ENCODE measurements around the gene TBCD. TPM values are rescaled to one million over a fixed set of nuclear protein-coding genes. Genes with fewer than 3 reads are reported as not detected.
A peak's percentile ranks its signal among the peaks of the same experiment; 100 is the strongest.

The TBCD gene
- 40.4 TPM for total RNA-seq

DNA sequence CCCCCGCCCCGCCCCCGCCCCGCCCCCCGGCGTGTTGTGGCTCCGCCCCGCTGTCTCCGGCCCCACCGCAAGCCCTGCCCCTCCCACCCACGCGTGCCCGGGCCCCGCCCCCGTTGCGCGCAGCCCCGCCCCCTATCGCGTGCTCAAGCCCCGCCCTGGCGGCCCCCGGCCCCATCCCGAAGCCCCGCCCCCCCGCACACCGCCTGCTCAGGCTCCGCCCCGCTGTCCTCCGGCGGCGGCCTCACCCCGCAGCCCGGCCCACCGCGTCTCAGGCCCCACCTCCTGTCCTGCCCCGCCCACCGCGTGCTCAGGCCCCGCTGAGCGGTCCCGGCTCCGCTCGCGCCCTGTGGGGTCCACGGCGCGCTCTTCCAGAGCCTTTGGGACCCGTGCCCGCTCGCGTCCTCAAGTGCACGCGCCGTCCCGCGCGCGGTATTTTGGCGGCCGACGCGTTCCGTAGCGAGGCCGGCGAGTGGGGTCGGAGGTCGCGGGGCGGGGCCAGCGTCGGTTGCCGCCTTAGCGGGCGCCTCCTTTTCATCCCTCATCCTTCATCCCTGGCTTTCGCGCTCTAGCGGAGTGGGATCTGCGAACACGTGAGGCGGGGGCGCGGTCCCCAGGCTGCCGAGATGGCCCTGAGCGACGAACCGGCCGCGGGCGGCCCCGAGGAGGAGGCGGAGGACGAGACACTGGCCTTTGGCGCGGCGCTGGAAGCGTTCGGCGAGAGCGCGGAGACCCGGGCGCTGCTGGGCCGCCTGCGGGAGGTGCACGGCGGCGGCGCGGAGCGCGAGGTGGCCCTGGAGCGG, at the start of gene TBCD:
Gene TBCD (plus strand): TSS at position 495 of the 800 bp plus-strand sequence. CDS start 129 bp downstream, at position 624.
- DNase-seq = peak; percentile 95

DNA sequence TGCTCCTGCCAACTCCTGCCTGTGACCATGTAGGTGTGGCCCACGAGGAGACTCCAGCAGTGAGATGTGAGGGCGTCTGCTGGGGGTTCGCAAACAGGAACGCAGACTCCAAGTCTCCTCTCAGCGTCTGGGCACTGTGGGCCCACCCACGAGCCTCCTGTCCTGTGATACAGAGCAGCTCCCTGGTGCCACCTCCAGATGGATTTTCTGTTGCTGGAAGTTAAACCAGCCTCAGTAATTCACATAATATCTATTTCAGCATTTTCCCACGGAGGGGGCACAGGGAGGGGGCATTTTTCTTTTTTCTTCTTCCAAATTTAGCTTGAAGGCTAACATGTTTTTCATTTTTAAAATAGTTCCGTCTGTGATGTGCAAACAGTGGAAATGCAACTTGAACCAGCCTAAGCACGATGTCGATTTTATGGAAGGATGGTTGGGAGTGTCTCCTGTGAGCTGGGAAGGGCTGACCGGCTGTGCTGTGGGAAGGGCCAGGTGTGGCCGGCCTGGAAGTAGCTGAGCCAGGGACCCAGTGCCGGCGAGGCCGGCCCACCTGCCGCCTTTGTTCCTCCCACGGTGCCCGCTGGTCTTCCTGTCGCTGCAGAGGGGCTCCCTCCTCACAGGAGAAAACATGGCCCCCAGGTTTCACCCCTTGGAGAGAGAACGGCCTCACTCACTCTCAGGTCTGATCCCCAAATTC, 49.5 kb upstream of the TBCD start:
- peak; percentile 59 for DNase-seq

DNA sequence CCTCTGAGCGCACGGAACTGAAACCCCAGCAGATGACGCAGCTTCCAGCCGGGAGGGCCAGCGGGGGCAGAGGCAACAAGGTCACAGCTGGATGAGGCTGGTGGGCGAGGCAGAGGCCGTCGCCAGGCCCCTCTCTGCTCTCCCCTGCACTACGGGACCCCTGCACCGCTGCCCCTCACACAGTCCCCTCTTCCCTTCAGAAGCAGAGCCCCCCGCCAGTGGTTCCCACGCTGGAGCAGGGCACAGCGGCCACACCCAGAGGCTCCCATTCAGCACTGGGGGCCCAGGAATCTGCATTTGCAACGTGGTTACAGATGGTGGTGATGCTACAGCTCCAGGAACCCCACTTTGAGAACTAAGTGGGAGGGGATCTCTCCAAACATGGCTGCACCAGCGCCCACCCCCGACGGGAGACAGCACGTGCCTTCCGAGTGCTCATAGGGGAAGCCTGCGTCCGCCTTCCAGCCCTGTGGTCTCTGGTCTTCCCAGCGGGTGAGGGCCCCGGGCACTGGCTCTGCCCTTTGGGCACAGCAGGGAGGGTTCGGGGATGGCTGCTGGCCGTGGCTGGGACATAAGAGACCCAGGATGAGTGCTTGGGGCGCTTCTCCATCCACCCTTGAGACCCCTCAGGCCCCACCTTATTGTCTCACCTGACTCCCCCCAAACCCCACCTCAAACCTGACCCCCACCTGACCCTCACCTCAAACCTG, 48.7 kb upstream of the TBCD start:
- DNase-seq = no peak

DNA sequence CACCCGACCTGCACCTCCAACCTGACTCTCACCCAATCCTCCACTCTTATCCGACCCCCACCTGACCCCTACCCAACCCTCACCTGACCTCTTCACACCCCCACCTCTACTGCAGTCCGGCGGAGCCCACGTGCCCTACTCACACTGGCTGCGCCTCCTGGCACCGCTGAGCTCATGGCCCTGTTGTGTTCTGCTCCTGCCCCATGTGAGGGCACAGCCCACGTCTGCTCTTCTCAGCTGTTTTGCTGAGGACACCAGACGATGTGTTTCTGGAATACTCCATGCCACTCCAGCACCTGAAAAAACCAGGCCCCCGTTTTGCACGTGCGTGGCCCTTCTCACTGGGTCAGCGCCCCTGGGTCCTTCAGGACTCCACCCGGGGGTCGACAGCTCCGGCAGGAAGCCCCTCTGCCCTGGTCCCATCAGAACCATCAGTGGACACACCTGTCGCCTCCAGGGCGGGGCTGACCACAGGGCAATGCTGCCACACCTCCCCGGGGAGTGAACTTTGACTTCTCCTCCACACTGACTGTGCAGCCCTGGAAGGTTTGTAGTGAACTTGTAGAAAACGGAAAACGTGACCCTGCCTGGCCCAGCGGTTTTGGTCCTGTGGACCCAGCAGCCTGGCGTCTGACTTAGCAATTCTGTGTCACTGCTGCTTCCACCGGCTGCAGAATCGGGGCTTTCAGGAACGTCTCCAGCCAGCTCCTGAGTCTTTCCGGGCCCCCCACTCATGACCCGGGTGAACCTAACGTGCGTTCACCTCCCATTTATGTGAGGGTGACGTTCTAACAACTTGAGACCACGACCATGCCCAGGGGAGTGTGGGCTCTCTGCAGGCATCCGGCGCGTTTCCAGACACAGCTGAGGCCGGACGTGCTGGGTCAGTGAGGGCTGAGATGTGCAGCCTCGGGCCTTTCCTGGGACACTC, 47.7 kb upstream of the TBCD start:
- DNase-seq = no peak

DNA sequence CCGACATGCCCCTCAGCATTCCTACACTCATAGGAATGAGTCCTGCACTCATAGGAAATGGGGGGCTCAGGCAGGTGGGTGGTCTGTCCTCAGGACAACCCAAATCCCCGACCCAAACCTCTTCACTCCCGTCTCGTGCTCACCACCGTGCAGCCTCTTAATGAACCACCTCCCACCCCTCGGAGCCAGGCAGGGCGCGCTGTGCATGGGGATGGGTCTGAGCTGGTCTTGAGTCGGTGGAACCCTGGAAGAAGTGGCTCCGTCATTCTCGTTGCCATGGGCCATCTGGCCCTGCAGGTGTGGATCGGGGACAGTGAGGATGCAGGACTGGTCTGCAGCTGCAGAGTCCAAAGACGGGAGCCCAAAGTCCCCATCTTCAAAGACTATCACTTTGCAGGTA, 47.0 kb upstream of the TBCD start:
- no peak for DNase-seq

DNA sequence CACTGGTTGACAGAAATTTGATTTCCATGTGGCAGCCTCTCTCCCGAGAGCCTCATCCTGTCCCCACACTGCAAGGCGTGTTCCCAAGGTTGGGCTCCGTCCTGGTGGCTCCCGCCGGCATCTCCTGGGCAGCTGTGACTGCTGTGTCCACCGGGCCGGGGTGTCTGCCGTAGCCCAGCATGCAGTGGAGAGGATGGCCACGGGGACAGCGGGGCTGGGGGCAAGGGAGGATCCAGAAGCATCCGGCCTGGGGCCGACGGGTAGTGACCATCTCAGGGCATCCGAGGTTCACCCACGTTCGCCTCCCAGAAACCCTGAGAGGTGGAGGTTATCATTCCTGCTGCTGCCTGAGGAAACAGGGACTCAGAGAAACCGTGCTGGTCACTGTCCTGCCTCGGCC, 46.1 kb upstream of the TBCD start:
- no peak for DNase-seq

DNA sequence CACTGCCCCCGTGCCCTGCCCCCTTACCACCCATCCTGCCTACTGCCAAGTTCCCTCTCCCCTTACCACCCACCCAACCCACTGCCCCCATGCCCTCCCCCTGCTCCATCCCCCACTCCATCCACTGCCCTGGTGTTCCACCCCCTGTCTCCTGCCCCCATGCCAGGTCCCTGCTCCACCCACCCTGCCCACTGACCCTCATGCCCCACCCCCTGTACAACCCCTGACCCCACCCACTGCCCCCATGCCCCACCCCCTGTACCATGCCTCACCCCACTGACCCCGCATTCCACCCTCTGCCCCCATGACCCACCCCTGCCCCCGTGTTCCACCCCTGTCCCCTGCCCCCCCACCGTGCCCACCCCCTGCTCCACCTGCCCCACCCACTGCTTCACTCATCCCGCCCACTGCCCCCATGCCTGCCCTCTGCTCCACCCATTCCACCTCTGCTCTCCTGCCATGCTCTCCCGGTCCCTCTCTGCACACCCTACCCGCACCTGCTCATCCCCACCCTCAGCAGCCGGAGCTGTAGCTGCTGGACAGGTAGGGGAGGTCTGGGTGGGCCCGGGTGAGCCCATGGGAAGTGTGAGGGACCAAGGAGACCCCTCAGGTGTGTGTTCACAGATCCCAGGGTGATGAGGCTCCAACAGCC, 42.7 kb upstream of the TBCD start:
- no peak for DNase-seq

DNA sequence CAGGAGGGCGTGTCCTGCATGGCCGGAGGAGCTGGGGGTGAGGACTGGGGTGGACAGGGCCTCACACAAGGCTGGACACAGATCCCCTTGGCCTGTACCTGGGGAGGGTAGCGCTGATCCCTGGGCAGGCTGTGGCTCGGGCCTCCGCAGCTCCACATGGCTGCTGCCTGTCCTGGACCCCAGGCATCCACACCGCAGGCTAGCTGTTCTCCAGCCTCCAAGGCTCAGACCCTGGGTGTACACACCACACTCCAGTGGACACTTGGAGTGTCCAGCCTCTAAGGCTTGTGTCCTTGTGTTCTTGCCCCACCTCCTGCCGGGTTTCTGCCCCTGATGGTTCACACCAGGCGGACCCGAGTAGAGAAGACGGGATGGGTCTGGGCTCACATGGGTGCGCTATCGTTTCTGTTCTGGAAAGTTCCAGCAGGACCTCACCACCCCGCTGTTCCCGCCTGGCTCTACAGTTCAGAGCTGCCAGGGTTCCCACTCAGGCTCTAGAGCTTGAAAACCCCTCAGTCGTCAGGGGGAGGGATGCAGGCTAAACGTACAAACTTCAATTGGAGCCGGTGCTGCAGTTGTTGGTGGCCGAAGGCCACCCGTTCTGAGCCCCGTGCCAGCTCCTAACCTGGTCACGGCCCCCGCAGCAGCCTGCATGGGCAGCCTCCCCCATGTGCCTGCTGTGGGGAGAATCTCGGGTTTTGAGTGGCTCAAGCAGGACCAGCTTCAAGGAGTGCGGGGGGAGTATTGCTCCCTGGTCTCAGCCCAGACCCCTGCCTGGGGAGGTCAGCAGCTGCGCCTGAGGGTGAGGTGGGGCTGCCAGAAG, 42.0 kb upstream of the TBCD start:
- DNase-seq = no peak

DNA sequence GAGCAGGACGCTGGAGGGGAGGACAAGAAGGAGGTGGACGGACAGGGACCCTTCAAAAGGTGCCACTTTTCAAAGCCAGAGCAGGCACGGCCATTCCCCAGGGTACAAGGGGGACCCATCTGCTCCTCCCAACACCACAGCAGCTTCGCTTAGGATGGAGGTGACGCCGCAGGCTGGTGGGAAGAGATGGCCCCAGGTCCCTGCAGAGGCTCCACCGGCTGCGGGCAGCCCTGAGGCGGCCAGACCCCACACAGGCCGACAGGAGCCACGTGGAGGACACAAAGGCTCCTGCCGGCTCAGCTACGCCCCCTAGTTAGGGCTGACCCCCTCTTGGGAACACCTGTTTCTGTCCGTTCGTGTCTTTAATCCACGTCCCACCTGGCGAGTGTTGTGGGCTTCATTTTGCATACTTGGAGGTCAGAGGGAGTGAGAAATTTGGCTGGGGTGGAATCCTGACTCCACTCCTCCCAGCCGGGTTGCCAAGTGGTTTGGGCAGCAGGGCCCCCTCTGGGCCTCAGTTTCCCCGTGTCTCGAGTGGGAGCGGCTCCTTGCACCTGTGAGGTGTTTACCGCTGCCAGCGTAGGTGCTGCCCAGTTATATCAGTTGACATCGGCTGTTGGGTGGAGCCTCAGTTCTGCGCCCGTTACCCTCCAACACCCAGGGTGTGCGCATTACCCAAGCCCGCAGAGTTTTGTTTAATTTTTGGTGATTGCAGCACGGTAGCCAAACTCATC, 41.2 kb upstream of the TBCD start:
- DNase-seq = no peak

DNA sequence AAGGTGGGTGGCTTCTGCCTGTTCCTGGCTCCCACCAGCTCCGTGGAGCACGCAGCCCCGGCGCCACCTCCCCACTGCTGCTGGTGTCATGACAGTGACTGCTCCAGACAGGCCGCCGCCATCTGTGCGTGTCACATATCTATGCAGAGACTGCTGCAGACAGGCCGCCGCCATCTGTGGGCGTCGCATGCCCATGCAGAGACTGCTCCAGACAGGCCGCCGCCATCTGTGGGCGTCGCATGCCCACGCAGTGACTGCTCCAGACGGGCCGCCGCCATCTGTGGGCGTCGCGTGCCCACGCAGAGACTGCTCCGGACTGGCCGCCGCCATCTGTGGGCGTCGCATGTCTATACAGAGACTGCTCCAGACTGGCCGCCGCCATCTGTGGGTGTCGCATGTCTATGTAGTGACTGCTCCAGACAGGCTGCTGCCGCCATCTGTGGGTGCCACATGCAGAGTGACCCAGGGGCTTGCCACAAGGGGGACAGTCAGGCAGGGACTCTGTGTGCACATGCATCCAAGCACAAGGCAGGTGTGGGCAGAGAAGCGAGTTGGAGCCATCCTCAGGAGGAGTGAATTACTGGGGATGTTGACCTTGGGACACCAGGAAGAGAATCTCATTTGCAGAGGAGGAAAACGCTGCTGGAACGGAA, 38.7 kb upstream of the TBCD start:
- no peak for DNase-seq

DNA sequence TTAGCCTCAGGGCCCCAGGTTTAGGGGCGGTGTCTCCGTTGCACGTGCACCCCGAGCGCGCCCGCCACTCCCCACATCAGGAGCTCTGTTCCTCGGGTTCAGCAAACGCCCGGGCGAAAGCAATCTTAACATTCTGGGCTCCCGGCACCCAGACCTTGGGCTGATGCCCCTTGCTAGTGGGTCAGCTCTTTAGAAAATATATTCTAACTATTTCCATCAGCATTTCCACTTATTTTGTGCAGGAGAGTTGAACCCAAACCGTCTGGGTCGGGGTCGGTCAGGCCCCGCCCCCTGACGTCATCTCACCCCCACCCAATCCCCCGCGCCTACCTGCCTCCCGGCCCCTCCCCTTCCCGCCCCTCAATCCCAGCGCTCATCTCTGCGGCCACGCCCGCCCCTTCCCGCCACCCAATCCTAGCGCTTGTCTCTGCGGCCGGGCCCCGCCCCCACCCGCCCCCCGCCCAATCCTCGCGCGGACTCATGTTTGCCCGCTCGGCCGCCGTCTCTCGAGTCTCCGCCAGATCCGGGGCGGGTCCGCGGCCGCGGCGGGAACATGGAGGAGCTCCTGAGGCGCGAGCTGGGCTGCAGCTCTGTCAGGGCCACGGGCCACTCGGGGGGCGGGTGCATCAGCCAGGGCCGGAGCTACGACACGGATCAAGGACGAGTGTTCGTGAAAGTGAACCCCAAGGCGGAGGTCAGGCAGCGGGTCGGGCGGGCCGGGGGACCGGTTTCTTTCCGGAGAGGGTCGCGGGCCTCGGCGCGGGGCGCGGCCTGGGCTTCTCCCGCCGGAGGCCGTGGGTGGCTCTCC, 35.5 kb upstream of the TBCD start, which contains the start of gene FN3KRP:
Gene FN3KRP (plus strand): TSS at position 504 of the 808 bp plus-strand sequence. CDS start 50 bp downstream, at position 554.
- DNase-seq = peak; percentile 99

DNA sequence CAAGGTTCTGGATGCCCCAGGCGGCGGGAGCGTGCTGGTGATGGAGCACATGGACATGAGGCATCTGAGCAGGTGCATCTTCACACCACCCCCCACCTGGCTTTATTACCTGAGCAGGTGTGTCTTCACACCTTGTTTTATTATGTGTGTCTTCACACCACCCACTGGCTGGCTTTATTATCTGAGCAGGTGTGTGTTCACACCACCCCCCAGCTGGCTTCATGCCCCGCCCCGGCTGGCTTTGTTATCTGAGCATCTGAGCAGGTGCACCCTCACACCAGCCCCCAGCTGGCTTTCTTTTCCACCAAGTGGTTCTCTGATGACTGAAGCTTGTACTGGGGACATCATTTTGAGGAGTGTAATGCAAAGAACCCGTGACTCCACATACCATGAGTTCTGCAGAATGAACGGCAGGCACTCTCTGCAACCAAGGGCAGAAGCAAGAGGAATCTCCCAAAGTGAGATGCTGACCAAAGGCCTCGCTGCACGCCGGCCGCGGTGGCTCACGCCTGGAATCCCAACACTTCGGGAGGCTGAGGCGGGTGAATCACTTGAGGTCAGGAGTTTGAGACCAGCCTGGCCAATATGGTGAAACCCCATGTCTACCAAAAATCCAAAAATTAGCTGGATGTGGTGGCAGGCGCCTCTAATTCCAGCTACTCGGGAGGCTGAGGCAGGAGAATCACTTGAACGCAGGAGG, 32.7 kb upstream of the TBCD start:
- no peak for DNase-seq

DNA sequence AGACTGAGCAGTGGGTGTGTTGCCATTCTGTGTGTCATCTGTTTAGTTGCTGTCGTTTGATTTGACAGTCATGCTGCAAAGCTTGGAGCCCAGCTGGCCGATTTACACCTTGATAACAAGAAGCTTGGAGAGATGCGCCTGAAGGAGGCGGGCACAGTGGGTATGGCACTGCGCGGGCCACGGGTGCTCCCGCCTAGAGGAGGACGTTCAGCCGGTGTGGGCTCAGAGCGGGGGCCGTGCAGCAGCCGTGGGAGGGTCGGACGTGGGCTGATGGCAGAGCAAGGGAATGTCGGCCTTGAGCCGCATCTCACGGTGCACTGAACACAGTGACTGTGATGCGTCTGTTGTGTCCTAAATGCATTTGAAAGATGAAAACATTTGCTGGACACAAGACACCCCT, 31.7 kb upstream of the TBCD start:
- no peak for DNase-seq

DNA sequence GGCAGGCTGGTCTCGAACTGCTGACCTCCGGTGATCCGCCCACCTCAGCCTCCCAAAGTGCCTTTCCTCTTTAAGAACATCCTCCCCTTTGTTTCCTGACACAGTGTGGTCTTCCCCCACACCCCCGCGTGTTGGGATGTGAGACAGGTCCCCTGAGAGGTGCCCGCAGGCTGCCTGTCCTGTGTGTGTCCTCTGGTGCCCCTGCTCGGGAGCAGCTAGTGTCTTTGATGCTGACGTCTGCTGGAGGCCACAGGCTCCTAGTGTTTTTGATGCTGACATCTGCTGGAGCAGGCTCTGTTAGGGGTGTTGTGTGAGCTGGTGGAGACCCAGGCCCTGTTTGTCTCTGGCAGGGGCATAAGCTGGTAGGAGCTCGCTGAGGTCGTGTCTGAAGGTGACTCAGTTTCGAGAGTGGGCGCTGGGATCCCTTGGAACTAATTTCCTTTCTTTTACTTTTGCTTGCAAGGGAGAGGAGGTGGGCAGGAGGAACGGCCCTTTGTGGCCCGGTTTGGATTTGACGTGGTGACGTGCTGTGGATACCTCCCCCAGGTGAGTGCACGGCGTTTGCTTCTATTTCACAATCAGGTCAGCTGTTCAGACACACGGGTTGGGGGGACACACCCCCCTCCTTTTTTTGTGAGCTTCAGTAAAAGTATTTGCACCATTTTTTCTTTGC, 29.4 kb upstream of the TBCD start:
- no peak for DNase-seq

DNA sequence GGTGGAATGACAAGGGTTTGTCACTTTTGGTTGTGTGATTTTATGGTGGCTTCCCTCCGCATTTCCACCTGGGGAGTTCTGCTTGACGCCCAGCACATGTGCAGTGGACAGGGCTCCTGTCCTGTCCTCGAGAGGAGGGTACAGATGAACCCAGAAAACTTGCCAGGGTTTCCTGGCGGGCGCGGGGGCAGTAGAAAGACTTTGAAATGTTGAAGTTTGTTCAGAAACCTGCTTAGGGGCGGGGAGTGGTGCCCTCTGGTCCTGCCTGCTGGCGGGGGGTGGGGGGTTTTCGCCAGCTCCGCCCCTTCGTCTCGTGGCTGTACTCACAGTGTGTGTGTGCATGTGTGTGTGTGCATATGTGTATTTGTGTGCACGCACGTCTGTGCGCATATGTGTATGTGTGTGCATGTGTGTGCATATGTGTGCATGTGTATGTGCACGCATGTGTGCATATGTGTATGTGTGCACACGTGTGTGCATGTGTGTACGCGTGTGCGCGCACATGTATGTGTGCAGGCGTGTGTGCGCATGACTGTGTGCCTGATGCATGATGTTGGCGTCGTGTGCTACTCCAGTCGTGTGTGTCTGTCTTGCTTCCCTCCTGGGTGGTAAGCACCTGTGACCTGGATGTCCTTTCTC, 28.6 kb upstream of the TBCD start:
- DNase-seq = no peak

DNA sequence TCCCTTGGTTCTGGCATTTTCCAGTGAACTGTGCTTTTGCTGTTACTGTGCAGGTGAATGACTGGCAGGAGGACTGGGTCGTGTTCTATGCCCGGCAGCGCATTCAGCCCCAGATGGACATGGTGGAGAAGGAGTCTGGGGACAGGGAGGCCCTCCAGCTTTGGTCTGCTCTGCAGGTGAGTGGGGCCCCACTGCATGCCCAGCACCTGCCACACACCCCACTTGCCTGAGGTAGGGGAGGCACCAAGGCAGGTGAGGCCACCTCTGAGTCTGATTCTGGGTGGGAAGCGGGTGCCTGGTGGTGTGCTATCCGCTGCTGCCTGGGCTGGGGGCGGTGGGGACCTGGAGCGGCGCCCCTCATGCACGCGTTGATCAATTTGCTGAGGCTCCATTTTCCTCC, 25.4 kb upstream of the TBCD start:
- no peak for DNase-seq
